SK-N-SH treated with all-trans-retinoic acid at 6 μM for 48 hours (cell line): ENCODE data around the gene PSMB7.

Source experiments
- ATAC-seq: fragments of 200-7000 bp; cut with Tn5 transposase; 3 replicates; pipeline ENCODE4 v1.9.1; 2020; ENCODE audit warnings: mild to moderate bottlenecking, moderate library complexity
- ARNTL ChIP-seq: fragments of 450-650 bp; formaldehyde crosslinking; IDR thresholded peaks from 2 replicates; pipeline ENCODE4 v1.5.0; 2020; ENCODE audit warnings: low read depth, mild to moderate bottlenecking, moderate library complexity, borderline replicate concordance
- BACH2 ChIP-seq: fragments of 250-450 bp; sonication (Bioruptor Pico); IDR thresholded peaks from 2 replicates; pipeline ENCODE4 v1.9.0; 2021; ENCODE audit warnings: mild to moderate bottlenecking, borderline replicate concordance
- CREB5 ChIP-seq: fragments of 250-450 bp; sonication (Bioruptor Pico); IDR thresholded peaks from 2 replicates; pipeline ENCODE4 v1.5.1; 2020; ENCODE audit warnings: low read depth, mild to moderate bottlenecking, moderate library complexity
- CSDC2 ChIP-seq: fragments of 250-450 bp; sonication (Bioruptor Pico); IDR thresholded peaks from 2 replicates; pipeline ENCODE4 v1.5.0; 2020; ENCODE audit warnings: mild to moderate bottlenecking, moderate library complexity
- CSRNP3 ChIP-seq: fragments of 250-450 bp; sonication (Bioruptor Pico); IDR thresholded peaks from 2 replicates; pipeline ENCODE4 v1.5.1; 2021; ENCODE audit warnings: mild to moderate bottlenecking, moderate library complexity
- GLIS3 ChIP-seq: fragments of 250-450 bp; sonication (Bioruptor Pico); IDR thresholded peaks from 2 replicates; pipeline ENCODE4 v1.5.0; 2020; ENCODE audit warnings: mild to moderate bottlenecking, moderate library complexity
- ISL1 ChIP-seq: fragments of 250-450 bp; sonication (Bioruptor Pico); IDR thresholded peaks from 2 replicates; pipeline ENCODE4 v2.1.2; 2022; ENCODE audit warnings: mild to moderate bottlenecking, moderate library complexity
- OSR1 ChIP-seq: fragments of 250-450 bp; sonication (Bioruptor Pico); IDR thresholded peaks from 2 replicates; pipeline ENCODE4 v1.8.0; 2022; ENCODE audit warnings: moderate library complexity, mild to moderate bottlenecking, inconsistent platforms
- PPARA ChIP-seq: fragments of 250-450 bp; sonication (Bioruptor Pico); IDR thresholded peaks from 2 replicates; pipeline ENCODE4 v1.5.0; 2020; ENCODE audit warnings: mild to moderate bottlenecking, borderline replicate concordance
- RARB ChIP-seq: fragments of 250-450 bp; sonication (Bioruptor Pico); IDR thresholded peaks from 2 replicates; pipeline ENCODE4 v1.8.0; 2021; ENCODE audit warnings: mild to moderate bottlenecking, moderate library complexity
- SNAI2 ChIP-seq: fragments of 250-450 bp; sonication (Bioruptor Pico); IDR thresholded peaks from 2 replicates; pipeline ENCODE4 v1.5.0; 2020; ENCODE audit warnings: mild to moderate bottlenecking, moderate library complexity
- TCF4 ChIP-seq: fragments of 250-450 bp; sonication (Bioruptor Pico); IDR thresholded peaks from 2 replicates; pipeline ENCODE4 v1.8.0; 2021; ENCODE audit warnings: mild to moderate bottlenecking, moderate library complexity, borderline replicate concordance
- TOX ChIP-seq: fragments of 250-450 bp; sonication (Bioruptor Pico); IDR thresholded peaks from 2 replicates; pipeline ENCODE4 v1.8.0; 2021; ENCODE audit warnings: mild to moderate bottlenecking, moderate library complexity, borderline replicate concordance
- ZC3H10 ChIP-seq: fragments of 250-450 bp; sonication (Bioruptor Pico); IDR thresholded peaks from 2 replicates; pipeline ENCODE4 v1.5.1; 2021; ENCODE audit warnings: mild to moderate bottlenecking, moderate library complexity
- ZFP3 ChIP-seq: fragments of 250-450 bp; sonication (Bioruptor Pico); IDR thresholded peaks from 2 replicates; pipeline ENCODE4 v1.5.0; 2020; ENCODE audit warnings: mild to moderate bottlenecking, moderate library complexity
- ZFP30 ChIP-seq: fragments of 450-650 bp; formaldehyde crosslinking; IDR thresholded peaks from 2 replicates; pipeline ENCODE4 v1.5.0; 2022; ENCODE audit warnings: mild to moderate bottlenecking, moderate library complexity
- ZNF565 ChIP-seq: fragments of 450-650 bp; formaldehyde crosslinking; conservative IDR thresholded peaks from 2 replicates; pipeline ENCODE4 v1.5.0; 2020; ENCODE audit warnings: low read depth, mild to moderate bottlenecking, moderate library complexity
- ZNF70 ChIP-seq: fragments of 450-650 bp; formaldehyde crosslinking; IDR thresholded peaks from 2 replicates; pipeline ENCODE4 v1.5.0; 2020; ENCODE audit warnings: mild to moderate bottlenecking, moderate library complexity
- ZNF8 ChIP-seq: fragments of 450-650 bp; formaldehyde crosslinking; IDR thresholded peaks from 2 replicates; pipeline ENCODE4 v1.5.0; 2020; ENCODE audit warnings: mild to moderate bottlenecking, moderate library complexity
- TF ChIP-seq, protein P1 (sequence below): fragments of 250-450 bp; sonication (Bioruptor Pico); IDR thresholded peaks from 2 replicates; pipeline ENCODE4 v1.5.0; 2020; ENCODE audit warnings: mild to moderate bottlenecking, moderate library complexity
- TF ChIP-seq, protein P2 (sequence below): fragments of 250-450 bp; sonication (Bioruptor Pico); IDR thresholded peaks from 2 replicates; pipeline ENCODE4 v1.8.0; 2021; ENCODE audit warnings: low read depth, mild to moderate bottlenecking, moderate library complexity, borderline replicate concordance

PSMB7 gene

DNA sequence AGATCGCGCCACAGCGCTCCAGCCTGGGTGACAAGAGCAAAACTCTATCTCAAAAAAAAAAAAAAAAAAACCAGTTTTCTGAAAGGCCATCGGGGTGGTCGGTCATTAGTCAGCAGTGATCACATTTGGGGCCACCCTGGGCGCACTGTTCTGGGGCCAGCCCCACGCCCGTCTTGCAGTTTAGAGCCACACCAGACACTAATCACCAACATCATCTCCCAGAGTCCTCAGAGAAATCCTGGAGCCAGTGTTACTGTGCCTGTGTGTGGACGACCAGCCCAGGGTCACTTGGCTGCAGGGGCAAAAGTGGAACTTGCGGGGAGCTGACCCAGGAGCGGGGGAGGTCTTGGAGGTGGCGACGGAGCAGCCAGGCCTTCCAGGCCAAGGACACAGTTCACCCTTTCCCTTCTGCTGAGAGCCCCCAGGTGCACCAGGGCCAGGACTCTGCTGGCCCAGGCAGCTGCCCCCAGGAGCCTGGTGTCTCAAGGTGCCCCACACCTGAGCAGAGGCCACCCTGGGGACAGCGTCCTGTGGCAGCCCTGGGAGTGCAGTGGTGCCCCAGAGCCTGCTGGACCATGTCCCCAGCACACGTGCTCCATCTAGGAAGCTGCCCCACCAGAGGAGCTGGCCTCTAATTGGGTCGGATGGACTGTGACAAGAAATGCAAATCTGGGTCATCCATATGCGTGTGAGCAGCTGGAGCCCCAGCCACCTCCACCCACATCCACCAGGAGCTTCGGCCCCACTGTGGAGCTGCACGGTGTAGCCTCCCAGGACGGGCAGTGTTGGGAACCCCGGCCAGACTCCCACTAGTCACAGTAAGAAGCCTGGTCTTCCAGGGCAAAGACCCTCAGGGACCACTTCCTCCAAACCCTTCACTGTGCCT, 106.4 kb downstream of the PSMB7 start:
- peak; percentile 6; the same call in 2 of the 3 replicates for ATAC-seq
- TF ChIP-seq ZC3H10 (CRISPR knock-in tag): no peak
- TF ChIP-seq TCF4 (CRISPR knock-in tag): no peak
- no peak for TF ChIP-seq ZFP3 (CRISPR knock-in tag)
- TF ChIP-seq BACH2: no peak
- no peak for TF ChIP-seq GLIS3
- TF ChIP-seq ISL1 (CRISPR knock-in tag): no peak
- no peak for TF ChIP-seq TOX (CRISPR knock-in tag)
- TF ChIP-seq, protein P1, sequence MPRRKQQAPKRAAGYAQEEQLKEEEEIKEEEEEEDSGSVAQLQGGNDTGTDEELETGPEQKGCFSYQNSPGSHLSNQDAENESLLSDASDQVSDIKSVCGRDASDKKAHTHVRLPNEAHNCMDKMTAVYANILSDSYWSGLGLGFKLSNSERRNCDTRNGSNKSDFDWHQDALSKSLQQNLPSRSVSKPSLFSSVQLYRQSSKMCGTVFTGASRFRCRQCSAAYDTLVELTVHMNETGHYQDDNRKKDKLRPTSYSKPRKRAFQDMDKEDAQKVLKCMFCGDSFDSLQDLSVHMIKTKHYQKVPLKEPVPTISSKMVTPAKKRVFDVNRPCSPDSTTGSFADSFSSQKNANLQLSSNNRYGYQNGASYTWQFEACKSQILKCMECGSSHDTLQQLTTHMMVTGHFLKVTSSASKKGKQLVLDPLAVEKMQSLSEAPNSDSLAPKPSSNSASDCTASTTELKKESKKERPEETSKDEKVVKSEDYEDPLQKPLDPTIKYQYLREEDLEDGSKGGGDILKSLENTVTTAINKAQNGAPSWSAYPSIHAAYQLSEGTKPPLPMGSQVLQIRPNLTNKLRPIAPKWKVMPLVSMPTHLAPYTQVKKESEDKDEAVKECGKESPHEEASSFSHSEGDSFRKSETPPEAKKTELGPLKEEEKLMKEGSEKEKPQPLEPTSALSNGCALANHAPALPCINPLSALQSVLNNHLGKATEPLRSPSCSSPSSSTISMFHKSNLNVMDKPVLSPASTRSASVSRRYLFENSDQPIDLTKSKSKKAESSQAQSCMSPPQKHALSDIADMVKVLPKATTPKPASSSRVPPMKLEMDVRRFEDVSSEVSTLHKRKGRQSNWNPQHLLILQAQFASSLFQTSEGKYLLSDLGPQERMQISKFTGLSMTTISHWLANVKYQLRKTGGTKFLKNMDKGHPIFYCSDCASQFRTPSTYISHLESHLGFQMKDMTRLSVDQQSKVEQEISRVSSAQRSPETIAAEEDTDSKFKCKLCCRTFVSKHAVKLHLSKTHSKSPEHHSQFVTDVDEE (CRISPR knock-in tag): no peak
- no peak for TF ChIP-seq SNAI2 (CRISPR knock-in tag)
- TF ChIP-seq ZNF8 (CRISPR knock-in tag): no peak
- TF ChIP-seq, protein P2, sequence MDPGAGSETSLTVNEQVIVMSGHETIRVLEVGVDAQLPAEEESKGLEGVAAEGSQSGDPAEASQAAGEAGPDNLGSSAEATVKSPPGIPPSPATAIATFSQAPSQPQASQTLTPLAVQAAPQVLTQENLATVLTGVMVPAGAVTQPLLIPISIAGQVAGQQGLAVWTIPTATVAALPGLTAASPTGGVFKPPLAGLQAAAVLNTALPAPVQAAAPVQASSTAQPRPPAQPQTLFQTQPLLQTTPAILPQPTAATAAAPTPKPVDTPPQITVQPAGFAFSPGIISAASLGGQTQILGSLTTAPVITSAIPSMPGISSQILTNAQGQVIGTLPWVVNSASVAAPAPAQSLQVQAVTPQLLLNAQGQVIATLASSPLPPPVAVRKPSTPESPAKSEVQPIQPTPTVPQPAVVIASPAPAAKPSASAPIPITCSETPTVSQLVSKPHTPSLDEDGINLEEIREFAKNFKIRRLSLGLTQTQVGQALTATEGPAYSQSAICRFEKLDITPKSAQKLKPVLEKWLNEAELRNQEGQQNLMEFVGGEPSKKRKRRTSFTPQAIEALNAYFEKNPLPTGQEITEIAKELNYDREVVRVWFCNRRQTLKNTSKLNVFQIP: no peak
- no peak for TF ChIP-seq ZNF70 (CRISPR knock-in tag)
- TF ChIP-seq RARB (CRISPR knock-in tag): no peak
- no peak for TF ChIP-seq ZNF565 (CRISPR knock-in tag)
- no peak for TF ChIP-seq ARNTL (CRISPR knock-in tag)
- TF ChIP-seq ZFP30 (CRISPR knock-in tag): no peak
- no peak for TF ChIP-seq OSR1 (CRISPR knock-in tag)
- no peak for TF ChIP-seq CSDC2

- no peak for TF ChIP-seq ZNF8 (CRISPR knock-in tag)
- TF ChIP-seq, protein P1 (CRISPR knock-in tag): no peak
- TF ChIP-seq CSRNP3 (CRISPR knock-in tag): no peak
- no peak for TF ChIP-seq CREB5
- TF ChIP-seq CSDC2: no peak
- no peak for TF ChIP-seq PPARA
- no peak for TF ChIP-seq RARB (CRISPR knock-in tag)
- TF ChIP-seq ZFP3 (CRISPR knock-in tag): no peak
- TF ChIP-seq TOX (CRISPR knock-in tag): no peak
- TF ChIP-seq ARNTL (CRISPR knock-in tag): no peak
- ATAC-seq: no peak
Measured at GRCh38 chr9:124307379-124308030, 107.7 kb downstream of the PSMB7 start.
